DOHH2 (cell line): ENCODE data around the gene PPP2R5E.

Source experiments
- EZH2phosphoT487 ChIP-seq: fragments of 200-600 bp; sonication (generic); IDR thresholded peaks from 2 replicates; pipeline ENCODE4 v1.6.1; 2017; ENCODE audit warnings: borderline replicate concordance, mild to moderate bottlenecking, antibody characterized with exemption, low read length, moderate library complexity, mixed read lengths
- TF ChIP-seq, protein P1 (sequence below): fragments of 200-600 bp; sonication (generic); IDR thresholded peaks from one replicate; pipeline ENCODE4 v1.5.1; 2014; ENCODE audit warnings: antibody characterized with exemption, mild to moderate bottlenecking, low read depth, low read length; ENCODE audit not compliant: poor library complexity, severe bottlenecking

GRCh38 chr14:63394841-63395240 lies 148.3 kb downstream of the PPP2R5E start:
- TF ChIP-seq, protein P1, sequence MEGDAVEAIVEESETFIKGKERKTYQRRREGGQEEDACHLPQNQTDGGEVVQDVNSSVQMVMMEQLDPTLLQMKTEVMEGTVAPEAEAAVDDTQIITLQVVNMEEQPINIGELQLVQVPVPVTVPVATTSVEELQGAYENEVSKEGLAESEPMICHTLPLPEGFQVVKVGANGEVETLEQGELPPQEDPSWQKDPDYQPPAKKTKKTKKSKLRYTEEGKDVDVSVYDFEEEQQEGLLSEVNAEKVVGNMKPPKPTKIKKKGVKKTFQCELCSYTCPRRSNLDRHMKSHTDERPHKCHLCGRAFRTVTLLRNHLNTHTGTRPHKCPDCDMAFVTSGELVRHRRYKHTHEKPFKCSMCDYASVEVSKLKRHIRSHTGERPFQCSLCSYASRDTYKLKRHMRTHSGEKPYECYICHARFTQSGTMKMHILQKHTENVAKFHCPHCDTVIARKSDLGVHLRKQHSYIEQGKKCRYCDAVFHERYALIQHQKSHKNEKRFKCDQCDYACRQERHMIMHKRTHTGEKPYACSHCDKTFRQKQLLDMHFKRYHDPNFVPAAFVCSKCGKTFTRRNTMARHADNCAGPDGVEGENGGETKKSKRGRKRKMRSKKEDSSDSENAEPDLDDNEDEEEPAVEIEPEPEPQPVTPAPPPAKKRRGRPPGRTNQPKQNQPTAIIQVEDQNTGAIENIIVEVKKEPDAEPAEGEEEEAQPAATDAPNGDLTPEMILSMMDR, result no peak
- no peak for TF ChIP-seq EZH2phosphoT487
